SK-N-SH (cell line): ENCODE measurements around the gene RASGEF1B. TPM values are rescaled to one million over a fixed set of nuclear protein-coding genes. Genes with fewer than 3 reads are reported as not detected.

Experiments
- ELF1 ChIP-seq: IDR thresholded peaks from 2 replicates; pipeline ENCODE4 v1.4.0; 2012
- polyA plus RNA-seq, 3 experiments: library from polyadenylated mRNA; depleted of rRNA; stranded (reverse); fragments of >200 nt; gene quantifications; 2 replicates each; pipeline ENCODE4 v1.2.3, GENCODE V29; 2012

The RASGEF1B gene
- polyA plus RNA-seq, 1 of the 3 experiments (the other 2 are of a cell fraction) = not detected

DNA sequence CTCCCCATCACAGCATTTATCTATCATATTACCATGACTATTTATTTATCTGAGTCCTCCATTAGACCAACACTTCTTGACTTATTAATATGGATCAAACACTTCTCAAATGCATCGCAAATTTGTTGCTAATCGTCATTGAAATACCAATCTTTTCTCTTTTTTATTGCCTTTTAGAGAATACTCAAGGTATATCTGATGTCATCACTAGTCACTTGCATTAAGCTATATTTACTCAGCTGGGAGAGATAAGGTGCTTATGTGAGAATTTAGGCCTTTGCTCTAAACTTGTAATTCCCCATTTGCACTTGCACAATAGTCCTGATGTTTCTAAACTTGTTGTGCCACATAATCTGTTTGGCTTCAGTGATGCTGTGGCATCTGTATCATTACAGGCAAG lies 95.0 kb downstream of the RASGEF1B start (continued):
- TF ChIP-seq ELF1 = no peak
